Measurements from ENCODE around the gene LTBR.

The LTBR gene

DNA sequence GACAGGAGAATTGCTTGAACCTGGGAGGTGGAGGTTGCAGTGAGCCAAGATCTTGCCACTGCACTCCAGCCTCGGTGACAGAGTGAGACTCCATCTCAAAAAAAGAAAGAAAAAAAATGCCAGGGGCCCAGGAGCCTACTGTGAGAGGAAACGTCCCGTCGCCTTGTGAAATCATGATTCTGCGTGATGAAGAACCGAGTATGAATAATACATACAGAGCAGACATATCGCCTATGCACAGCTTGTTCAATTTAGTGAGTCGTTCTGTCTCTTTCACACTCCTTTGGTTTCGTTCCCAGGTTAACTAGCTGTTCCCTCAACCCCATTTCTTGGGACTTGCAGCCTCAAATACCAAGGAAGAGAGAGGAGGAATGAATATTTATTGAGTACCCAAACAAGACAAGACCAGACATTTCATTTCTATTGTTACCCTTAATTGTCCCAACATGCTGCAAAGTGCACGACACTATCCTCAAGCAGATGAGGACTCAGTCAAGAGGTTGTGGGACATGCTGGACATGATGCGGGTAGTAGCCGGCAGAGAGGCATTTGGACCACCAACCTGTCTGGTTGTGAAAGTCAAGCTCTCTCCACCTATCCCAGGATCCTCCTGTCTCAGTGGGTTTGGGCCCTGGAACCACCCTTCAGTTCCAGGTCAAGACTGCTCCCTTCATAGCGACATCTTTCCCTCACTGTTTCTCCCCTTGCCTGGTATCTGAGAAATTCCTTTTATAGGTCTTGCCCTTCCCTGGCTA, 52.2 kb downstream of the LTBR start:
- DNase-seq (ENCODE audit: extremely low read depth, insufficient read length), result no peak
- TF ChIP-seq, protein P1, sequence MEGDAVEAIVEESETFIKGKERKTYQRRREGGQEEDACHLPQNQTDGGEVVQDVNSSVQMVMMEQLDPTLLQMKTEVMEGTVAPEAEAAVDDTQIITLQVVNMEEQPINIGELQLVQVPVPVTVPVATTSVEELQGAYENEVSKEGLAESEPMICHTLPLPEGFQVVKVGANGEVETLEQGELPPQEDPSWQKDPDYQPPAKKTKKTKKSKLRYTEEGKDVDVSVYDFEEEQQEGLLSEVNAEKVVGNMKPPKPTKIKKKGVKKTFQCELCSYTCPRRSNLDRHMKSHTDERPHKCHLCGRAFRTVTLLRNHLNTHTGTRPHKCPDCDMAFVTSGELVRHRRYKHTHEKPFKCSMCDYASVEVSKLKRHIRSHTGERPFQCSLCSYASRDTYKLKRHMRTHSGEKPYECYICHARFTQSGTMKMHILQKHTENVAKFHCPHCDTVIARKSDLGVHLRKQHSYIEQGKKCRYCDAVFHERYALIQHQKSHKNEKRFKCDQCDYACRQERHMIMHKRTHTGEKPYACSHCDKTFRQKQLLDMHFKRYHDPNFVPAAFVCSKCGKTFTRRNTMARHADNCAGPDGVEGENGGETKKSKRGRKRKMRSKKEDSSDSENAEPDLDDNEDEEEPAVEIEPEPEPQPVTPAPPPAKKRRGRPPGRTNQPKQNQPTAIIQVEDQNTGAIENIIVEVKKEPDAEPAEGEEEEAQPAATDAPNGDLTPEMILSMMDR (IDR thresholded peaks at IDR 0.05; ENCODE audit: insufficient read depth, low read length, poor library complexity, severe bottlenecking), result no peak
- Histone ChIP-seq H3K36me3 (ENCODE audit: control insufficient read depth, insufficient read depth, low read length) (no peaks in the 10 kb centered on the region), H3K27me3 (replicated peaks; ENCODE audit: control insufficient read depth, insufficient read depth, low read length) (no peaks in the 10 kb centered on the region), H3K4me3 (replicated peaks; ENCODE audit: low read depth, low read length) (no peak overlapping the region)

DNA sequence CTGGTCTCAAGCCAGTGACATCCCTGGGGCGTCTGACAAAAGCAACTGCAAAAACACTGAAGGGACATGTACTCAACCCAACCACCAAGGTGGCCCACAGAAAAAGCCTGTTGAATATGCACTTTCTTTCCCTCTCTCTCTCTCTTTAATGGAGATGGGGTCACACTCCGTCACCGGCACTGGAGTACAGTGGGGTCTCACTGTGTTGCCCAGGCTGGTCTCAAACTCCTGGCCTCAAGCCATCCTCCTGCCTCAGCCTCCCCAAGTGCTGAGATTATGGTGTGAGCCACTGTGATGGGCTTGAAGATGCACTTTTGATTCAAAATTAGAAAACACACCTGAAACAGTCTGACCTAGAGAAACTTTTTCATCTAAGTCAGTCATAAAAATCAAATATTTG, 53.6 kb downstream of the LTBR start:
- Histone ChIP-seq H3K27me3 (replicated peaks; ENCODE audit: control insufficient read depth, insufficient read depth, low read length) (no peaks in the 10 kb centered on the region), H3K36me3 (ENCODE audit: control insufficient read depth, insufficient read depth, low read length) (no peaks in the 10 kb centered on the region), H3K4me3 (replicated peaks; ENCODE audit: low read depth, low read length) (no peak overlapping the region)
- TF ChIP-seq, protein P1 (IDR thresholded peaks at IDR 0.05; ENCODE audit: insufficient read depth, low read length, poor library complexity, severe bottlenecking), result no peak
- no peak for DNase-seq (ENCODE audit: extremely low read depth, insufficient read length)

DNA sequence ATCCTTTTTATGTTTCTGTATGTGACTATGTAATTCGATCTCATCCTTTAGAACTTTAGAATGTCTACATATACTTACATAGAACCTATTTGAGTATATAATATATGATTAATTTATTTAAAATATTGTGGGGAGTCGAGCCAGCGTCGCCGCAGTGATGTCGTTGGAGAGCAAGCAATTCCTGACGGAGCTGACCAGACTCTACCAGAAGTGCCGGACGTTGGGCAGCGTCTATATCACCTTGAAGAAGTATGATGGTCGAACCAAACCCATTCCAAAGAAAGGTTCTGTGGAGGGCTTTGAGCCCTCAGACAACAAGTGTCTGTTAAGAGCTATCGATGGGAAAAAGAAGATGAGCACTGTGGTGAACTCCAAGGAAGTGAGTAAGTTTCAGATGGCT, 54.4 kb downstream of the LTBR start:
- no peak overlapping the region for H3K4me3 ChIP-seq (replicated peaks; ENCODE audit: low read depth, low read length)
- TF ChIP-seq, protein P1 (IDR thresholded peaks at IDR 0.05; ENCODE audit: insufficient read depth, low read length, poor library complexity, severe bottlenecking), result no peak
- no peaks in the 10 kb centered on the region for H3K27me3 ChIP-seq (replicated peaks; ENCODE audit: control insufficient read depth, insufficient read depth, low read length)
- no peak for DNase-seq (ENCODE audit: extremely low read depth, insufficient read length)
- H3K36me3 ChIP-seq (ENCODE audit: control insufficient read depth, insufficient read depth, low read length), result no peaks in the 10 kb centered on the region

DNA sequence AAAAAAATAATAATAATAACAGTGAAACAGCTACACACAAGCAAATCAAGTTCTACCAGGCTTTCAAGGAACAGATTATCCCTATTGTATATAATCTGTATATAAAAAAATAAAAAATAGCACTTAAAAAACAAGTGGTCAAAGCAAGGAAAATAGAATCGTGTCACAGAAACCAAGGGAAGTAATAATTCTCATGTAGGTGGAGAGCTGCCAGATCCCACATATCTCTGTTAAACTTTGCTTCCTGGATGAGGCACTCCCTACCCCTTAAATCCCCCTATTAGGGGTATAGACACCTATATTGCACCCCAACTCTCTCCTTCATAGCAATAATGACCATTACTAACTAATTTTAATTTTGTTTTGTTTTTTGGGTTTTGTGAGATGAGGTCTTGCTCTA, 56.4 kb downstream of the LTBR start:
- TF ChIP-seq, protein P1 (IDR thresholded peaks at IDR 0.05; ENCODE audit: insufficient read depth, low read length, poor library complexity, severe bottlenecking), result no peak
- H3K36me3 ChIP-seq (ENCODE audit: control insufficient read depth, insufficient read depth, low read length), result no peaks in the 10 kb centered on the region

More for the DNA sequence above, 56.4 kb downstream of the LTBR start:
- Histone ChIP-seq H3K27me3 (replicated peaks; ENCODE audit: control insufficient read depth, insufficient read depth, low read length) (no peaks in the 10 kb centered on the region), H3K4me3 (replicated peaks; ENCODE audit: low read depth, low read length) (no peak overlapping the region)
- no peak for DNase-seq (ENCODE audit: extremely low read depth, insufficient read length)

Data from GM06990 (cell line).